Measurements from ENCODE around the gene CEACAM16.

DNA sequence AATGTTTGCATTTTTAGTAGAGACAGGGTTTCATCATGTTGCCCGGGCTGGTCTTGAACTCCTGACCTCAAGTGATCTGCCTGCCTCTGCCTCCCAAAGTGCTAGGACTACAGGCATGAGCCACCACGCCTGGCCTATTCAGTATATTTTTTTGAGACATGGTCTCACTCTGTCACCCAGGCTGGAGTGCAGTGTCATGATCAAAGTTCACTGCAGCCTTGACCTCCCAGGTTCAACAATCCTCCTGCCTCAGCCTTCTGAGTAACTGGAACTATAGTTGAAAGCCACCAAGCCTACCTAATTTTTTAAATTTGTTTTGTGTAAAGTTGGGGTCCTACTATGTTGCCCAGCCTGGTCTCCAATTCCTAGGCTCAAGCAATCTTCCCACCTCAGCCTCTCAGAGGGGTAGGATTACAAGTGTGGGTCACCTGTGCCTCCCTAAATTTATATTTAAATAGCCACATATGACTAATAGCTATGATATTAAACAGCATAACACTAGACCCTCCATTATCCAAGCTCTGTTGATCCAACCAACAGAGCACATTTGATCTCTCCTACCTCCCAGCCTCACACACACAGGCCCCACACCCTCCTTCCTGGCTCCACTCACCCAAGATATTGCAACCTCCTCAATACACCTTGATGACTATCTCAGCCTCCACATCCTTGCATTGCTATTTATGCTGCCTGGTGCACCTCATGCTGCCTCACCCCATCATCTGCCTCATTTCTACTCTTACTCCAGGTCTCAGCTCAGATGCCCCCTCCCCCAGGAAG is 29.8 kb upstream of the CEACAM16 start:
- TF ChIP-seq POLR2A (IDR thresholded peaks at IDR 0.05; ENCODE audit: low read depth, low read length) (no peak), POLR2AphosphoS5 (IDR thresholded peaks at IDR 0.05; ENCODE audit: low read depth, low read length) (no peak), TAF1 (IDR thresholded peaks at IDR 0.05; ENCODE audit: low read depth, low read length) (no peak)
